ENCODE data around the gene DUSP11. TPM values are rescaled to one million over a fixed set of nuclear protein-coding genes. Genes with fewer than 3 reads are reported as not detected.

Gene DUSP11
- total and polyA plus RNA-seq, 2 of the 13 experiments (the other 11 are each of a cell fraction or from before 2014, with no cell fraction given), result 30.5 to 36.2 TPM

GRCh38 chr2:73779467-73780236 is at the start of gene DUSP11 (continued):
- TF ChIP-seq MAFG (CRISPR knock-in tag; IDR thresholded peaks at IDR 0.05), result no peak
- peak; percentile 36; the same call in 1 of the 2 replicates for TF ChIP-seq BHLHE40 (IDR thresholded peaks at IDR 0.05; ENCODE audit: low read length)
- TF ChIP-seq GLI4 (CRISPR knock-in tag; IDR thresholded peaks at IDR 0.05; ENCODE audit: borderline replicate concordance), result peak; percentile 95; the same call in 1 of the 2 replicates
- no peak for TF ChIP-seq HNF1A (IDR thresholded peaks at IDR 0.05; ENCODE audit: low read depth)
- TF ChIP-seq HNF1A (CRISPR knock-in tag; IDR thresholded peaks at IDR 0.05; ENCODE audit: borderline replicate concordance), result peak; percentile 33; the same call in 1 of the 2 replicates
- peak; percentile 99 for TF ChIP-seq HMGXB4 (CRISPR knock-in tag; IDR thresholded peaks at IDR 0.05; ENCODE audit: borderline replicate concordance in 1 of 2, low read depth in 1 of 2)
- no peak for TF ChIP-seq ZC3H13 (CRISPR knock-in tag; IDR thresholded peaks at IDR 0.05)
- peak; percentile 85 for TF ChIP-seq SMYD3 (CRISPR knock-in tag; IDR thresholded peaks at IDR 0.05)
- TF ChIP-seq HMG20A (CRISPR knock-in tag; IDR thresholded peaks at IDR 0.05; ENCODE audit: borderline replicate concordance), result no peak; the same call in 1 of the 2 replicates
- TF ChIP-seq HNF1B (CRISPR knock-in tag; IDR thresholded peaks at IDR 0.05), result peak; percentile 74
- peak; percentile 75 for TF ChIP-seq ZMAT3 (CRISPR knock-in tag; conservative IDR thresholded peaks at IDR 0.05)
- no peak for TF ChIP-seq MTF2 (CRISPR knock-in tag; IDR thresholded peaks at IDR 0.05; ENCODE audit: borderline replicate concordance)
- no peak for TF ChIP-seq NFYC (CRISPR knock-in tag; IDR thresholded peaks at IDR 0.05)
